ENCODE results near the gene FAM83C. TPM values are rescaled to one million over a fixed set of nuclear protein-coding genes. Genes with fewer than 3 reads are reported as not detected.
"Not testable (repeated sequence)": the region's sequence is repeated elsewhere in the genome, so short reads cannot be mapped to it uniquely, and the experiment has no call there.

The FAM83C gene
- polyA plus RNA-seq, 4 donors, result 0.06 to 0.07 (median 0.06) TPM; not detected in 1

GRCh38 chr20:35319192-35319870, 27.1 kb upstream of the FAM83C start:
- no peak for DNase-seq (ENCODE audit: low read depth in 4 of 4, low spot score in 3 of 4)

- DNase-seq (ENCODE audit: low read depth in 4 of 4, low spot score in 3 of 4), result no peak
Observed at GRCh38 chr20:35318502-35319157, 26.4 kb upstream of the FAM83C start.

- no peak for DNase-seq (ENCODE audit: low read depth in 4 of 4, low spot score in 3 of 4)
Observed at GRCh38 chr20:35317416-35318210, 25.4 kb upstream of the FAM83C start.

- DNase-seq (ENCODE audit: low read depth in 4 of 4, low spot score in 3 of 4), result no peak
Observed at GRCh38 chr20:35316086-35316485, 23.9 kb upstream of the FAM83C start.

- not testable (repeated sequence) for DNase-seq (ENCODE audit: low read depth in 4 of 4, low spot score in 3 of 4)
Observed at GRCh38 chr20:35315632-35316020, 23.4 kb upstream of the FAM83C start.

- DNase-seq (ENCODE audit: low read depth in 4 of 4, low spot score in 3 of 4), result no peak
Observed at GRCh38 chr20:35314816-35315631, 22.8 kb upstream of the FAM83C start.

- DNase-seq (ENCODE audit: low read depth in 4 of 4, low spot score in 3 of 4), result no peak
Observed at GRCh38 chr20:35312318-35312717, 20.1 kb upstream of the FAM83C start.

GRCh38 chr20:35311822-35312221, 19.6 kb upstream of the FAM83C start:
- DNase-seq (ENCODE audit: low read depth in 4 of 4, low spot score in 3 of 4), result no peak

- no peak for DNase-seq (ENCODE audit: low read depth in 4 of 4, low spot score in 3 of 4)
Observed at GRCh38 chr20:35311409-35311808, 19.2 kb upstream of the FAM83C start.

- DNase-seq (ENCODE audit: low read depth in 4 of 4, low spot score in 3 of 4), result no peak
Observed at GRCh38 chr20:35307666-35308653, 15.7 kb upstream of the FAM83C start.

- no peak for DNase-seq (ENCODE audit: low read depth in 4 of 4, low spot score in 3 of 4)
Observed at GRCh38 chr20:35306931-35307517, 14.8 kb upstream of the FAM83C start.

- DNase-seq (ENCODE audit: low read depth in 4 of 4, low spot score in 3 of 4), result no peak
Observed at GRCh38 chr20:35305682-35306556, 13.7 kb upstream of the FAM83C start.

GRCh38 chr20:35304956-35305355, 12.7 kb upstream of the FAM83C start:
- no peak for DNase-seq (ENCODE audit: low read depth in 4 of 4, low spot score in 3 of 4)

GRCh38 chr20:35303735-35304491, 11.7 kb upstream of the FAM83C start:
- DNase-seq (ENCODE audit: low read depth in 4 of 4, low spot score in 3 of 4), result peak; percentile 69 to 77 (median 74)

- no peak for DNase-seq (ENCODE audit: low read depth in 4 of 4, low spot score in 3 of 4)
Observed at GRCh38 chr20:35303382-35303734, 11.1 kb upstream of the FAM83C start.

GRCh38 chr20:35302421-35303335, 10.5 kb upstream of the FAM83C start:
- no peak for DNase-seq (ENCODE audit: low read depth in 4 of 4, low spot score in 3 of 4)

Measured in right renal pelvis (tissue), 4 donors.